Ishikawa (cell line): ENCODE data around the gene NUP153.

ENCODE experiments used
- CEBPB ChIP-seq: IDR thresholded peaks from 2 replicates; pipeline ENCODE4 v1.6.1; 2012
- CREB1 ChIP-seq: IDR thresholded peaks from 2 replicates; pipeline ENCODE4 v1.6.1; 2012; ENCODE audit warnings: low read depth
- EGR1 ChIP-seq: IDR thresholded peaks from 2 replicates; pipeline ENCODE4 v1.6.1; 2012
- EP300 ChIP-seq: IDR thresholded peaks from 2 replicates; pipeline ENCODE4 v1.6.1; 2012; ENCODE audit warnings: borderline replicate concordance
- FOXM1 ChIP-seq: IDR thresholded peaks from 2 replicates; pipeline ENCODE4 v1.6.1; 2012; ENCODE audit warnings: low read depth, borderline replicate concordance
- MAX ChIP-seq: IDR thresholded peaks from 2 replicates; pipeline ENCODE4 v1.6.1; 2012
- NFIC ChIP-seq: IDR thresholded peaks from 2 replicates; pipeline ENCODE4 v1.6.1; 2012
- RAD21 ChIP-seq: IDR thresholded peaks from 2 replicates; pipeline ENCODE4 v1.6.1; 2012; ENCODE audit warnings: low read depth
- REST ChIP-seq: IDR thresholded peaks from 2 replicates; pipeline ENCODE4 v1.6.1; 2012; ENCODE audit warnings: low read depth, mild to moderate bottlenecking
- TAF1 ChIP-seq: IDR thresholded peaks from 2 replicates; pipeline ENCODE4 v1.6.1; 2012; ENCODE audit warnings: low read depth, mild to moderate bottlenecking
- TCF12 ChIP-seq: IDR thresholded peaks from 2 replicates; pipeline ENCODE4 v1.6.1; 2012; ENCODE audit warnings: low read depth
- TEAD4 ChIP-seq: IDR thresholded peaks from 2 replicates; pipeline ENCODE4 v1.6.1; 2012
- USF1 ChIP-seq: IDR thresholded peaks from 2 replicates; pipeline ENCODE4 v1.6.1; 2012
- YY1 ChIP-seq: IDR thresholded peaks from 2 replicates; pipeline ENCODE4 v1.6.1; 2012; ENCODE audit warnings: low read depth
- ZBTB7A ChIP-seq: IDR thresholded peaks from 2 replicates; pipeline ENCODE4 v1.6.1; 2012; ENCODE audit warnings: low read depth

NUP153 gene

GRCh38 chr6:17706580-17707370 lies at the start of gene NUP153:
Gene NUP153, minus strand, starts transcription at chr6:17706925. Its CDS starts 538 bp downstream, at chr6:17706387.
- TF ChIP-seq TEAD4 (peak; percentile 45), EGR1 (no peak), NFIC (peak; percentile 88), USF1 (peak; percentile 44; the same call in 1 of the 2 replicates), TCF12 (peak; percentile 63), MAX (peak; percentile 90), CREB1 (peak; percentile 100), CEBPB (no peak), TAF1 (peak; percentile 79), FOXM1 (no peak), YY1 (peak; percentile 59; the same call in 1 of the 2 replicates), EP300 (peak; percentile 48; the same call in 1 of the 2 replicates), RAD21 (no peak; the same call in 1 of the 2 replicates)

- TF ChIP-seq CEBPB (no peak), MAX (no peak), ZBTB7A (no peak), TCF12 (no peak), FOXM1 (no peak), TAF1 (no peak), EP300 (no peak), REST (no peak), USF1 (no peak), EGR1 (no peak), YY1 (no peak), RAD21 (no peak), TEAD4 (no peak), NFIC (no peak), CREB1 (no peak)
Observed at GRCh38 chr6:17754254-17754653, 47.5 kb upstream of the NUP153 start.

GRCh38 chr6:17744019-17744756 lies 37.5 kb upstream of the NUP153 start:
- TF ChIP-seq NFIC (no peak), EP300 (no peak), TCF12 (no peak), MAX (no peak), TAF1 (no peak), ZBTB7A (no peak), CEBPB (no peak), EGR1 (no peak), CREB1 (no peak), TEAD4 (no peak), REST (no peak), YY1 (no peak), USF1 (no peak), FOXM1 (no peak), RAD21 (no peak)

GRCh38 chr6:17741507-17741906 lies 34.8 kb upstream of the NUP153 start:
- TF ChIP-seq CEBPB (no peak), MAX (no peak), EP300 (no peak), TAF1 (no peak), TCF12 (no peak), CREB1 (no peak), TEAD4 (no peak), RAD21 (no peak), USF1 (no peak), REST (no peak), NFIC (no peak), FOXM1 (no peak), ZBTB7A (no peak), YY1 (no peak), EGR1 (no peak)
